Neural cell (in vitro differentiated cells): ENCODE results near the gene CYREN. TPM values are rescaled to one million over a fixed set of nuclear protein-coding genes. Genes with fewer than 3 reads are reported as not detected.

Experiments
- H2AFZ ChIP-seq: fragments of 200-600, 300-800 bp; sonication (generic), shearing (Covaris generic); 2 replicates; pipeline ENCODE4 v1.6.0; 2014; ENCODE audit warnings: low read depth, mild to moderate bottlenecking, antibody characterized with exemption, low read length, moderate library complexity
- H3F3A ChIP-seq: fragments of 200-600 bp; shearing (Covaris generic); 2 replicates; pipeline ENCODE4 v1.6.1; 2016; ENCODE audit warnings: mild to moderate bottlenecking, moderate library complexity, mixed read lengths, antibody characterized with exemption, low read length; ENCODE audit not compliant: insufficient read depth, poor library complexity, severe bottlenecking
- H3K27ac ChIP-seq: fragments of 200-600, 300-800 bp; sonication (generic), shearing (Covaris generic); 2 replicates; pipeline ENCODE4 v1.5.1; 2014; ENCODE audit warnings: mild to moderate bottlenecking, low read length, moderate library complexity
- H3K27me3 ChIP-seq: fragments of 300-800, 200-600 bp; sonication (generic), shearing (Covaris generic); 2 replicates; pipeline ENCODE4 v1.6.0; 2014; ENCODE audit warnings: mild to moderate bottlenecking, low read depth, low read length, moderate library complexity; ENCODE audit not compliant: insufficient read depth
- H3K36me3 ChIP-seq: fragments of 300-800, 200-600 bp; sonication (generic), shearing (Covaris generic); 2 replicates; pipeline ENCODE4 v1.5.1; 2014; ENCODE audit warnings: mild to moderate bottlenecking, antibody characterized with exemption, low read length, moderate library complexity; ENCODE audit not compliant: insufficient read depth
- H3K4me2 ChIP-seq: fragments of 300-800, 200-600 bp; sonication (generic), shearing (Covaris generic); 2 replicates; pipeline ENCODE4 v1.6.0; 2014; ENCODE audit warnings: mild to moderate bottlenecking, low read length
- H3K4me3 ChIP-seq: fragments of 300-800, 200-600 bp; sonication (generic), shearing (Covaris generic); 2 replicates; pipeline ENCODE4 v1.5.1; 2014; ENCODE audit warnings: mild to moderate bottlenecking, low read length, moderate library complexity
- H3K79me2 ChIP-seq: fragments of 200-600 bp; shearing (Covaris generic); replicated peaks from 2 replicates; pipeline ENCODE4 v1.6.0; 2014; ENCODE audit warnings: mild to moderate bottlenecking, low read length, moderate library complexity; ENCODE audit not compliant: insufficient read depth
- H3K9ac ChIP-seq: fragments of 300-800, 200-600 bp; sonication (generic), shearing (Covaris generic); 2 replicates; pipeline ENCODE4 v1.6.1; 2016; ENCODE audit warnings: mild to moderate bottlenecking, low read length, mixed read lengths
- H3K9me2 ChIP-seq: fragments of 200-600 bp; shearing (Covaris generic); 2 replicates; pipeline ENCODE4 v1.6.1; 2016; ENCODE audit warnings: mild to moderate bottlenecking, low read length, mixed read lengths; ENCODE audit not compliant: insufficient read depth
- H3K9me3 ChIP-seq: fragments of 200-600, 300-800 bp; sonication (generic), shearing (Covaris generic); 2 replicates; pipeline ENCODE4 v1.6.1; 2016; ENCODE audit warnings: mild to moderate bottlenecking, mixed run types, low read length, moderate library complexity, mixed read lengths
- H4K20me1 ChIP-seq: fragments of 200-600 bp; shearing (Covaris generic); 2 replicates; pipeline ENCODE4 v1.6.1; 2016; ENCODE audit warnings: mild to moderate bottlenecking, mixed run types; ENCODE audit not compliant: insufficient read depth
- CTCF ChIP-seq: fragments of 450-650 bp; IDR thresholded peaks from 2 replicates; pipeline ENCODE4 v1.5.1; 2014; ENCODE audit warnings: antibody characterized with exemption, mild to moderate bottlenecking, moderate library complexity; ENCODE audit not compliant: poor library complexity, severe bottlenecking
- EP300 ChIP-seq: fragments of 450-650 bp; conservative IDR thresholded peaks from 2 replicates; pipeline ENCODE4 v1.6.1; 2014; ENCODE audit warnings: antibody characterized with exemption, mild to moderate bottlenecking, moderate library complexity; ENCODE audit not compliant: poor library complexity, severe bottlenecking
- EZH2 ChIP-seq: fragments of 200-600, 300-800 bp; shearing (Covaris generic), sonication (generic); IDR thresholded peaks from 2 replicates; pipeline ENCODE4 v1.6.1; 2014; ENCODE audit warnings: antibody characterized with exemption, low read length, borderline replicate concordance, mild to moderate bottlenecking; ENCODE audit not compliant: insufficient read depth, poor library complexity, severe bottlenecking
- MXI1 ChIP-seq: fragments of 450-650 bp; conservative IDR thresholded peaks from 2 replicates; pipeline ENCODE4 v1.6.1; 2014; ENCODE audit warnings: antibody characterized with exemption, mild to moderate bottlenecking; ENCODE audit not compliant: poor library complexity, severe bottlenecking
- POLR2AphosphoS5 ChIP-seq: IDR thresholded peaks from 2 replicates; pipeline ENCODE4 v1.6.1; 2012
- RAD21 ChIP-seq: fragments of 450-650 bp; conservative IDR thresholded peaks from 2 replicates; pipeline ENCODE4 v1.6.1; 2014; ENCODE audit warnings: antibody characterized with exemption, mild to moderate bottlenecking, moderate library complexity
- REST ChIP-seq: IDR thresholded peaks from 2 replicates; pipeline ENCODE4 v1.6.1; 2012; ENCODE audit warnings: borderline replicate concordance
- SMC3 ChIP-seq: fragments of 450-650 bp; conservative IDR thresholded peaks from 2 replicates; pipeline ENCODE4 v1.6.1; 2014; ENCODE audit warnings: antibody characterized with exemption, mild to moderate bottlenecking, moderate library complexity; ENCODE audit not compliant: poor library complexity
- TAF1 ChIP-seq: IDR thresholded peaks from 2 replicates; pipeline ENCODE4 v1.6.1; 2012; ENCODE audit warnings: low read depth
- polyA plus RNA-seq: library from polyadenylated mRNA; depleted of rRNA; stranded (reverse); fragments of >200 nt; gene quantifications from 2 replicates; pipeline ENCODE4 v1.2.3, GENCODE V29; 2014

The CYREN gene
- polyA plus RNA-seq, 1 donor from 2014 or later: 6.7 TPM

GRCh38 chr7:135129579-135129978, 40.9 kb downstream of the CYREN start:
- Histone ChIP-seq H3K27me3 (no peaks in the 10 kb centered on the region), H3K9me3 (peaks cover 3% of the 10 kb centered on the region), H3K36me3 (no peaks in the 10 kb centered on the region), H3K9me2 (no peaks in the 10 kb centered on the region), H3K4me3 (no peak overlapping the region), H3K79me2 (no peaks in the 10 kb centered on the region), H3F3A (no peaks in the 10 kb centered on the region), H2AFZ (no peak overlapping the region), H3K27ac (no peak overlapping the region), H3K4me2 (no peak overlapping the region), H4K20me1 (no peaks in the 10 kb centered on the region), H3K9ac (no peak overlapping the region)
- TF ChIP-seq EP300: no peak
- no peak for TF ChIP-seq EZH2
- TF ChIP-seq CTCF: no peak
- no peak for TF ChIP-seq REST
- TF ChIP-seq RAD21: no peak
- TF ChIP-seq SMC3: no peak
- no peak for TF ChIP-seq TAF1
- no peak for TF ChIP-seq MXI1
- TF ChIP-seq POLR2AphosphoS5: no peak

- H3K27ac ChIP-seq: no peak overlapping the region
- no peaks in the 10 kb centered on the region for H4K20me1 ChIP-seq
Observed at GRCh38 chr7:135128931-135129330, 41.6 kb downstream of the CYREN start.

More at GRCh38 chr7:135128931-135129330, 41.6 kb downstream of the CYREN start:
- Histone ChIP-seq H3K4me2 (no peak overlapping the region), H3K9me2 (no peaks in the 10 kb centered on the region), H3K9me3 (peaks cover 3% of the 10 kb centered on the region), H3K36me3 (no peaks in the 10 kb centered on the region), H3K9ac (no peak overlapping the region), H3K27me3 (no peaks in the 10 kb centered on the region), H3F3A (no peaks in the 10 kb centered on the region), H3K79me2 (no peaks in the 10 kb centered on the region), H2AFZ (no peak overlapping the region), H3K4me3 (no peak overlapping the region)
- TF ChIP-seq RAD21 (no peak), SMC3 (no peak), TAF1 (no peak), REST (no peak), EZH2 (no peak), POLR2AphosphoS5 (no peak), MXI1 (no peak), CTCF (no peak), EP300 (no peak)
